ENCODE measurements around the gene EFHC1. TPM values are rescaled to one million over a fixed set of nuclear protein-coding genes. Genes with fewer than 3 reads are reported as not detected.

Gene EFHC1
- total and polyA plus RNA-seq, 4 donors, result 43.5 to 76.0 (median 44.3) TPM

- DNase-seq (ENCODE audit: low read depth in 4 of 6, low spot score in 6 of 6), result no peak
- Histone ChIP-seq H3K4me3 (ENCODE audit: low read depth, low read length) (no peak overlapping the region), H3K4me1 (ENCODE audit: control insufficient read depth, insufficient read depth, low read length) (peaks cover 21% of the 10 kb centered on the region), H3K27me3 (ENCODE audit: control insufficient read depth, insufficient read depth, low read length) (no peaks in the 10 kb centered on the region), H3K9me3 (ENCODE audit: control insufficient read depth, insufficient read depth, low read length) (no peaks in the 10 kb centered on the region), H3K27ac (ENCODE audit: low read depth, low read length) (no peak overlapping the region), H3K36me3 (ENCODE audit: control insufficient read depth, insufficient read depth, low read length) (no peaks in the 10 kb centered on the region)
- 94% methylated on average over 3 of the region's 3 CpGs for WGBS (ENCODE audit: insufficient coverage)
These were observed 126.5 kb downstream of the EFHC1 start for GRCh38 chr6:52546678-52547077.

- Histone ChIP-seq H3K27ac (ENCODE audit: low read depth, low read length) (no peak overlapping the region), H3K9me3 (ENCODE audit: control insufficient read depth, insufficient read depth, low read length) (no peaks in the 10 kb centered on the region), H3K4me1 (ENCODE audit: control insufficient read depth, insufficient read depth, low read length) (peaks cover 30% of the 10 kb centered on the region), H3K4me3 (ENCODE audit: low read depth, low read length) (no peak overlapping the region), H3K36me3 (ENCODE audit: control insufficient read depth, insufficient read depth, low read length) (no peaks in the 10 kb centered on the region), H3K27me3 (ENCODE audit: control insufficient read depth, insufficient read depth, low read length) (no peaks in the 10 kb centered on the region)
- peak in 1 of 6 donors; percentile 53 for DNase-seq (ENCODE audit: low read depth in 4 of 6, low spot score in 6 of 6)
- WGBS (ENCODE audit: insufficient coverage), result 59% methylated on average over 9 of the region's 9 CpGs
These were observed 127.7 kb downstream of the EFHC1 start for GRCh38 chr6:52547647-52548352.

- H3K4me3 ChIP-seq (ENCODE audit: low read depth, low read length), result no peak overlapping the region
- WGBS (ENCODE audit: insufficient coverage), result 92% methylated on average over 7 of the region's 7 CpGs
- H3K4me1 ChIP-seq (ENCODE audit: control insufficient read depth, insufficient read depth, low read length), result peaks cover 30% of the 10 kb centered on the region
- peaks cover 1% of the 10 kb centered on the region for H3K27me3 ChIP-seq (ENCODE audit: control insufficient read depth, insufficient read depth, low read length)
- peak in 1 of 6 donors; percentile 28 for DNase-seq (ENCODE audit: low read depth in 4 of 6, low spot score in 6 of 6)
- H3K9me3 ChIP-seq (ENCODE audit: control insufficient read depth, insufficient read depth, low read length), result no peaks in the 10 kb centered on the region
- H3K27ac ChIP-seq (ENCODE audit: low read depth, low read length), result no peak overlapping the region
- no peaks in the 10 kb centered on the region for H3K36me3 ChIP-seq (ENCODE audit: control insufficient read depth, insufficient read depth, low read length)
These were observed 128.2 kb downstream of the EFHC1 start for GRCh38 chr6:52548353-52548713.

- Histone ChIP-seq H3K4me1 (ENCODE audit: control insufficient read depth, insufficient read depth, low read length) (peaks cover 30% of the 10 kb centered on the region), H3K27ac (ENCODE audit: low read depth, low read length) (no peak overlapping the region), H3K27me3 (ENCODE audit: control insufficient read depth, insufficient read depth, low read length) (peaks cover 2% of the 10 kb centered on the region), H3K36me3 (ENCODE audit: control insufficient read depth, insufficient read depth, low read length) (no peaks in the 10 kb centered on the region), H3K4me3 (ENCODE audit: low read depth, low read length) (no peak overlapping the region), H3K9me3 (ENCODE audit: control insufficient read depth, insufficient read depth, low read length) (no peaks in the 10 kb centered on the region)
- no peak for DNase-seq (ENCODE audit: low read depth in 4 of 6, low spot score in 6 of 6)
- WGBS (ENCODE audit: insufficient coverage), result 95% methylated on average over 4 of the region's 5 CpGs
These were observed 128.9 kb downstream of the EFHC1 start for GRCh38 chr6:52548999-52549398.

GRCh38 chr6:52549428-52549827 is 129.3 kb downstream of the EFHC1 start:
- peaks cover 30% of the 10 kb centered on the region for H3K4me1 ChIP-seq (ENCODE audit: control insufficient read depth, insufficient read depth, low read length)
- H3K27ac ChIP-seq (ENCODE audit: low read depth, low read length), result no peak overlapping the region
- 75% methylated on average over 2 of the region's 4 CpGs for WGBS (ENCODE audit: insufficient coverage)
- H3K36me3 ChIP-seq (ENCODE audit: control insufficient read depth, insufficient read depth, low read length), result no peaks in the 10 kb centered on the region
- DNase-seq (ENCODE audit: low read depth in 4 of 6, low spot score in 6 of 6), result peak in 1 of 6 donors; percentile 40
- H3K9me3 ChIP-seq (ENCODE audit: control insufficient read depth, insufficient read depth, low read length), result no peaks in the 10 kb centered on the region
- no peak overlapping the region for H3K4me3 ChIP-seq (ENCODE audit: low read depth, low read length)
- peaks cover 2% of the 10 kb centered on the region for H3K27me3 ChIP-seq (ENCODE audit: control insufficient read depth, insufficient read depth, low read length)

GRCh38 chr6:52550014-52550575 is 130.0 kb downstream of the EFHC1 start:
- DNase-seq (ENCODE audit: low read depth in 4 of 6, low spot score in 6 of 6), result no peak
- H3K27ac ChIP-seq (ENCODE audit: low read depth, low read length), result no peak overlapping the region
- H3K27me3 ChIP-seq (ENCODE audit: control insufficient read depth, insufficient read depth, low read length), result peaks cover 2% of the 10 kb centered on the region

GRCh38 chr6:52550870-52551269 is 130.7 kb downstream of the EFHC1 start:
- DNase-seq (ENCODE audit: low read depth in 4 of 6, low spot score in 6 of 6), result no peak
- Histone ChIP-seq H3K4me1 (ENCODE audit: control insufficient read depth, insufficient read depth, low read length) (peaks cover 23% of the 10 kb centered on the region), H3K27ac (ENCODE audit: low read depth, low read length) (peak overlapping the region; percentile 29), H3K9me3 (ENCODE audit: control insufficient read depth, insufficient read depth, low read length) (no peaks in the 10 kb centered on the region), H3K36me3 (ENCODE audit: control insufficient read depth, insufficient read depth, low read length) (no peaks in the 10 kb centered on the region), H3K4me3 (ENCODE audit: low read depth, low read length) (no peak overlapping the region), H3K27me3 (ENCODE audit: control insufficient read depth, insufficient read depth, low read length) (peaks cover 2% of the 10 kb centered on the region)
- 87% methylated on average over 2 of the region's 5 CpGs for WGBS (ENCODE audit: insufficient coverage)

More at GRCh38 chr6:52550014-52550575, 130.0 kb downstream of the EFHC1 start:
- Histone ChIP-seq H3K9me3 (ENCODE audit: control insufficient read depth, insufficient read depth, low read length) (no peaks in the 10 kb centered on the region), H3K4me1 (ENCODE audit: control insufficient read depth, insufficient read depth, low read length) (peaks cover 29% of the 10 kb centered on the region), H3K4me3 (ENCODE audit: low read depth, low read length) (no peak overlapping the region), H3K36me3 (ENCODE audit: control insufficient read depth, insufficient read depth, low read length) (no peaks in the 10 kb centered on the region)
- 74% methylated on average over 3 of the region's 6 CpGs for WGBS (ENCODE audit: insufficient coverage)

- H3K9me3 ChIP-seq (ENCODE audit: control insufficient read depth, insufficient read depth, low read length), result no peaks in the 10 kb centered on the region
- WGBS (ENCODE audit: insufficient coverage), result 21% methylated on average over 12 of the region's 13 CpGs
- peak overlapping the region; percentile 14 for H3K4me3 ChIP-seq (ENCODE audit: low read depth, low read length)
- H3K27ac ChIP-seq (ENCODE audit: low read depth, low read length), result peak overlapping the region; percentile 80
- peaks cover 2% of the 10 kb centered on the region for H3K27me3 ChIP-seq (ENCODE audit: control insufficient read depth, insufficient read depth, low read length)
- DNase-seq (ENCODE audit: low read depth in 4 of 6, low spot score in 6 of 6), result peak in 5 of 6 donors; percentile 60 to 93 (median 71)
- H3K4me1 ChIP-seq (ENCODE audit: control insufficient read depth, insufficient read depth, low read length), result peaks cover 23% of the 10 kb centered on the region
- no peaks in the 10 kb centered on the region for H3K36me3 ChIP-seq (ENCODE audit: control insufficient read depth, insufficient read depth, low read length)
These were observed 131.5 kb downstream of the EFHC1 start for GRCh38 chr6:52551483-52552277.

- Histone ChIP-seq H3K9me3 (ENCODE audit: control insufficient read depth, insufficient read depth, low read length) (no peaks in the 10 kb centered on the region), H3K36me3 (ENCODE audit: control insufficient read depth, insufficient read depth, low read length) (no peaks in the 10 kb centered on the region), H3K4me1 (ENCODE audit: control insufficient read depth, insufficient read depth, low read length) (peaks cover 19% of the 10 kb centered on the region), H3K27me3 (ENCODE audit: control insufficient read depth, insufficient read depth, low read length) (peaks cover 2% of the 10 kb centered on the region), H3K27ac (ENCODE audit: low read depth, low read length) (peak overlapping the region; percentile 80), H3K4me3 (ENCODE audit: low read depth, low read length) (peak overlapping the region; percentile 14)
- peak in 1 of 6 donors; percentile 16 for DNase-seq (ENCODE audit: low read depth in 4 of 6, low spot score in 6 of 6)
- 24% methylated on average over 6 of the region's 6 CpGs for WGBS (ENCODE audit: insufficient coverage)
These were observed 132.1 kb downstream of the EFHC1 start for GRCh38 chr6:52552278-52552643.
